IPS-18c (cell line): ENCODE data around the gene NBAS.
"Not testable (repeated sequence)": the region's sequence is repeated elsewhere in the genome, so short reads cannot be mapped to it uniquely, and the experiment has no call there.

Experiments used
- H3K4me3 ChIP-seq: 2 replicates; pipeline ENCODE4 v1.7.0; 2013; ENCODE audit warnings: low read depth, mild to moderate bottlenecking, low read length, moderate library complexity; ENCODE audit not compliant: insufficient read depth
- H3K9me3 ChIP-seq: one replicate; pipeline ENCODE4 v1.6.1; 2013; ENCODE audit warnings: mild to moderate bottlenecking, low read length, moderate library complexity; ENCODE audit not compliant: control insufficient read depth, insufficient read depth

NBAS gene

GRCh38 chr2:15426606-15427005, 134.5 kb downstream of the NBAS start:
- Histone ChIP-seq H3K4me3 (no peak overlapping the region), H3K9me3 (no peaks in the 10 kb centered on the region)

- Histone ChIP-seq H3K9me3 (no peaks in the 10 kb centered on the region), H3K4me3 (no peak overlapping the region)
Measured at GRCh38 chr2:15425712-15426111, 135.4 kb downstream of the NBAS start.

- Histone ChIP-seq H3K4me3 (no peak overlapping the region), H3K9me3 (no peaks in the 10 kb centered on the region)
Measured at GRCh38 chr2:15421753-15422152, 139.4 kb downstream of the NBAS start.

- Histone ChIP-seq H3K9me3 (no peaks in the 10 kb centered on the region), H3K4me3 (no peak overlapping the region)
Measured at GRCh38 chr2:15415748-15416147, 145.4 kb downstream of the NBAS start.

GRCh38 chr2:15412779-15413178, 148.4 kb downstream of the NBAS start:
- no peaks in the 10 kb centered on the region for H3K9me3 ChIP-seq
- H3K4me3 ChIP-seq, result no peak overlapping the region

GRCh38 chr2:15412309-15412708, 148.8 kb downstream of the NBAS start:
- H3K9me3 ChIP-seq, result no peaks in the 10 kb centered on the region

GRCh38 chr2:15410884-15411283, 150.2 kb downstream of the NBAS start:
- Histone ChIP-seq H3K9me3 (no peaks in the 10 kb centered on the region), H3K4me3 (no peak overlapping the region)

More at GRCh38 chr2:15412309-15412708, 148.8 kb downstream of the NBAS start:
- H3K4me3 ChIP-seq, result no peak overlapping the region

- H3K4me3 ChIP-seq, result no peak overlapping the region
- no peaks in the 10 kb centered on the region for H3K9me3 ChIP-seq
Measured at GRCh38 chr2:15408759-15409158, 152.4 kb downstream of the NBAS start.

- no peaks in the 10 kb centered on the region for H3K9me3 ChIP-seq
Measured at GRCh38 chr2:15407666-15408065, 153.5 kb downstream of the NBAS start.

GRCh38 chr2:15404511-15404910, 156.6 kb downstream of the NBAS start:
- not testable (repeated sequence) for H3K9me3 ChIP-seq, H3K4me3 ChIP-seq

More at GRCh38 chr2:15407666-15408065, 153.5 kb downstream of the NBAS start:
- H3K4me3 ChIP-seq, result no peak overlapping the region

GRCh38 chr2:15400240-15400826, 160.8 kb downstream of the NBAS start:
- no peak overlapping the region for H3K4me3 ChIP-seq
- H3K9me3 ChIP-seq, result no peaks in the 10 kb centered on the region

- Histone ChIP-seq H3K4me3 (no peak overlapping the region), H3K9me3 (no peaks in the 10 kb centered on the region)
Measured at GRCh38 chr2:15399241-15399640, 161.9 kb downstream of the NBAS start.

GRCh38 chr2:15391751-15392150, 169.4 kb downstream of the NBAS start:
- Histone ChIP-seq H3K9me3 (no peaks in the 10 kb centered on the region), H3K4me3 (no peak overlapping the region)

- H3K9me3 ChIP-seq, result no peaks in the 10 kb centered on the region
- no peak overlapping the region for H3K4me3 ChIP-seq
Measured at GRCh38 chr2:15389895-15390294, 171.2 kb downstream of the NBAS start.

GRCh38 chr2:15389326-15389700, 171.8 kb downstream of the NBAS start:
- Histone ChIP-seq H3K4me3 (no peak overlapping the region), H3K9me3 (no peaks in the 10 kb centered on the region)

GRCh38 chr2:15388406-15389325, 172.5 kb downstream of the NBAS start:
- Histone ChIP-seq H3K9me3 (no peaks in the 10 kb centered on the region), H3K4me3 (no peak overlapping the region)

GRCh38 chr2:15385184-15385583, 175.9 kb downstream of the NBAS start:
- no peaks in the 10 kb centered on the region for H3K9me3 ChIP-seq
- H3K4me3 ChIP-seq, result no peak overlapping the region

- no peak overlapping the region for H3K4me3 ChIP-seq
- H3K9me3 ChIP-seq, result no peaks in the 10 kb centered on the region
Measured at GRCh38 chr2:15383695-15384350, 177.3 kb downstream of the NBAS start.
